ENCODE measurements around the gene SLC6A5.

GRCh38 chr11:20676658-20677057 is 77.2 kb downstream of the SLC6A5 start:
- no peak for TF ChIP-seq POLR2A (IDR thresholded peaks at IDR 0.05)
- TF ChIP-seq, protein P1, sequence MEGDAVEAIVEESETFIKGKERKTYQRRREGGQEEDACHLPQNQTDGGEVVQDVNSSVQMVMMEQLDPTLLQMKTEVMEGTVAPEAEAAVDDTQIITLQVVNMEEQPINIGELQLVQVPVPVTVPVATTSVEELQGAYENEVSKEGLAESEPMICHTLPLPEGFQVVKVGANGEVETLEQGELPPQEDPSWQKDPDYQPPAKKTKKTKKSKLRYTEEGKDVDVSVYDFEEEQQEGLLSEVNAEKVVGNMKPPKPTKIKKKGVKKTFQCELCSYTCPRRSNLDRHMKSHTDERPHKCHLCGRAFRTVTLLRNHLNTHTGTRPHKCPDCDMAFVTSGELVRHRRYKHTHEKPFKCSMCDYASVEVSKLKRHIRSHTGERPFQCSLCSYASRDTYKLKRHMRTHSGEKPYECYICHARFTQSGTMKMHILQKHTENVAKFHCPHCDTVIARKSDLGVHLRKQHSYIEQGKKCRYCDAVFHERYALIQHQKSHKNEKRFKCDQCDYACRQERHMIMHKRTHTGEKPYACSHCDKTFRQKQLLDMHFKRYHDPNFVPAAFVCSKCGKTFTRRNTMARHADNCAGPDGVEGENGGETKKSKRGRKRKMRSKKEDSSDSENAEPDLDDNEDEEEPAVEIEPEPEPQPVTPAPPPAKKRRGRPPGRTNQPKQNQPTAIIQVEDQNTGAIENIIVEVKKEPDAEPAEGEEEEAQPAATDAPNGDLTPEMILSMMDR (IDR thresholded peaks at IDR 0.05), result no peak
